Ovary (tissue), 3 donors: Measurements from ENCODE around the gene AP2B1.

Source experiments
- EP300 ChIP-seq: sonication (generic); formaldehyde crosslinking; IDR thresholded peaks from one replicate; pipeline ENCODE4 v1.6.1; 2017; ENCODE audit warnings: antibody characterized with exemption
- TF ChIP-seq, protein P1 (sequence below), 3 donors: fragments of 450-650 bp in 2 of 3; fragments of 200-600 bp in 1 of 3; IDR thresholded peaks; one replicate each; pipeline versions ENCODE4 v1.5.1 to v1.8.0; 2016 to 2022; ENCODE audit warnings: antibody characterized with exemption in 3 of 3, mild to moderate bottlenecking in 1 of 3
- donor health status: DM: no; HTN: no; CAD: no.

DNA sequence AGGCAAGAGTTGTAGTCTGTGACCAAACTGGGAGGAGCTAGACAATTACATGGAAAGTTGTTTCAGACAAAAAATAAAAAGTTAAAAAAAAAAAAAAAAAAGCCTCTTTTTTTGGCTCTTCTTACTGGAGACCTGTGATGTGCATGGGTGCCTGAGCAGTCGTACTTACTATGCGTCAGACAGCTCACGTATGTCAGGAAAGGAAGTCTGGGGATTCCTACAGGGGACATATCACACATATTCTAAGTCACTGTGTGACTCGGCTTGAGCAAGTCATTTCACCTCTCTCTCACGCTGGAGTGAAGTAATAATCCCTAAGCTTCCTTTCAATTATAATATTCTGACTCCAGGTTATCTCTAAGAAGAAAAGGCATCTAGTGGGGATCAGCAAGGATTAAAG is 32.5 kb upstream of the AP2B1 start:
- TF ChIP-seq, protein P1, sequence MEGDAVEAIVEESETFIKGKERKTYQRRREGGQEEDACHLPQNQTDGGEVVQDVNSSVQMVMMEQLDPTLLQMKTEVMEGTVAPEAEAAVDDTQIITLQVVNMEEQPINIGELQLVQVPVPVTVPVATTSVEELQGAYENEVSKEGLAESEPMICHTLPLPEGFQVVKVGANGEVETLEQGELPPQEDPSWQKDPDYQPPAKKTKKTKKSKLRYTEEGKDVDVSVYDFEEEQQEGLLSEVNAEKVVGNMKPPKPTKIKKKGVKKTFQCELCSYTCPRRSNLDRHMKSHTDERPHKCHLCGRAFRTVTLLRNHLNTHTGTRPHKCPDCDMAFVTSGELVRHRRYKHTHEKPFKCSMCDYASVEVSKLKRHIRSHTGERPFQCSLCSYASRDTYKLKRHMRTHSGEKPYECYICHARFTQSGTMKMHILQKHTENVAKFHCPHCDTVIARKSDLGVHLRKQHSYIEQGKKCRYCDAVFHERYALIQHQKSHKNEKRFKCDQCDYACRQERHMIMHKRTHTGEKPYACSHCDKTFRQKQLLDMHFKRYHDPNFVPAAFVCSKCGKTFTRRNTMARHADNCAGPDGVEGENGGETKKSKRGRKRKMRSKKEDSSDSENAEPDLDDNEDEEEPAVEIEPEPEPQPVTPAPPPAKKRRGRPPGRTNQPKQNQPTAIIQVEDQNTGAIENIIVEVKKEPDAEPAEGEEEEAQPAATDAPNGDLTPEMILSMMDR (IDR thresholded peaks at IDR 0.05) = no peak
- no peak for TF ChIP-seq EP300
